Left cardiac atrium (tissue), 4 donors: Measurements from ENCODE around the gene PATE1. TPM values are rescaled to one million over a fixed set of nuclear protein-coding genes. Genes with fewer than 3 reads are reported as not detected.

Experiments
- ATAC-seq, 2 donors: fragments of 200-7000 bp; cut with Tn5 transposase; one replicate each; pipeline ENCODE4 v1.9.1; 2020; ENCODE audit warnings: mild to moderate bottlenecking in 2 of 2, moderate library complexity in 2 of 2
- DNase-seq: peaks from one replicate; pipeline ENCODE4 v3.0.0-alpha.2; 2020
- intact Hi-C, 2 donors: fragments of 100-400 bp; cut with DNase I; formaldehyde crosslinking; loops; one replicate each; pipeline versions ENCODE4 v1.14.1 to v1.15.1; 2022 to 2023
- total RNA-seq, 2 donors: library from RNA; stranded (reverse); fragmentation: NEBNext Ultra II Directional; extraction: Animal tissue kit (Norgen Biotek cat#: 25700); gene quantifications; one replicate each; pipeline ENCODE4 v1.2.1, GENCODE V29; 2021
- donor health status: DM: no; HTN: yes; CAD: no.
- donor health status: DM: no; HTN: yes; CAD: no; lungs with severe emphysema.
- donor health status: DM: yes; HTN: yes; CAD: no.
- donor health status: Dilated cardiomyopathy.

Gene PATE1
- total RNA-seq, 2 donors from 2014 or later = not detected

DNA sequence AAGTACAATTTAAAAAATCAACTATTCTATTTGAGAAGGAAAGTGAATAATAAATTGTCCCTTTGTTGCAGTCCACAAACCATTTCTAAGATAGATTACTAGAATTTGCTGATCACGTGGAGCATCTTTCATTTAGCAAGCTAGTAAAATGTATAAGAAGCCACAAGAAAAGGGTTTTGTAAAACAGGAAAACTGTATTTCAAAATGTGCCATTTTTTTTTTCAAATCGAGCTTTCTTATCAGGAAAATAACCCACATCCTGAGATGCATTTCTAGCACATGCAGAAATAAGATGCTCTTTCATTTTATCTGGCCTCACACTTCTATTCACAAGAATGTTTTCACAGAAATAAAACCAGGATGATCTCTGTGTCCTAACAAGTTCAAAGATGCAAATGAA, 38.6 kb downstream of the PATE1 start:
- ATAC-seq = no peak
- intact Hi-C loops = no loop called here

DNA sequence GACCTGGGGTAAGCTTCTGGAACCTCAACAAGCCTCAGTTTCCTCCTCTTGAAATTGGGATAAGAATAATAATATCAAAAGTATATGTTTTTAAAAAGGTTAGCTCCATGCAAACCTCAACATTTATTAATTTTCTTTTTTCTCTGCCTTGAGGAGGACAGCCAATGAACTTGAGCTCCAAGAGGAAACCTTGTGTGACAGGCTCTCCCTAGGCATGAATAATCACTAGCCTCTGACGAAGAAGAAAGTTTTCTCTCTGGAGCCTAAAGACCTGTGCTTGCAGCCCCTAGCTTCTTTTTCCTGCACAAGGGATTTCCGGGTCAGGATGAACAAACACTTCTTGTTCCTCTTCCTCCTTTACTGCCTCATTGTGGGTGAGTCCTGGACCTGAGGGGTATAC, 41.7 kb downstream of the PATE1 start, which contains the start of gene PATE3:
Gene PATE3, plus strand, starts transcription at position 301 of the 400 bp plus-strand sequence. Its CDS starts 25 bp downstream, at position 326.
- intact Hi-C loops = no loop called here
- DNase-seq (no peak), ATAC-seq (no peak)

More for the DNA sequence above, 38.6 kb downstream of the PATE1 start:
- DNase-seq = no peak

- ATAC-seq = no peak
- intact Hi-C loops = no loop called here
Measured at GRCh38 chr11:125790825-125791224, 44.7 kb downstream of the PATE1 start.

DNA sequence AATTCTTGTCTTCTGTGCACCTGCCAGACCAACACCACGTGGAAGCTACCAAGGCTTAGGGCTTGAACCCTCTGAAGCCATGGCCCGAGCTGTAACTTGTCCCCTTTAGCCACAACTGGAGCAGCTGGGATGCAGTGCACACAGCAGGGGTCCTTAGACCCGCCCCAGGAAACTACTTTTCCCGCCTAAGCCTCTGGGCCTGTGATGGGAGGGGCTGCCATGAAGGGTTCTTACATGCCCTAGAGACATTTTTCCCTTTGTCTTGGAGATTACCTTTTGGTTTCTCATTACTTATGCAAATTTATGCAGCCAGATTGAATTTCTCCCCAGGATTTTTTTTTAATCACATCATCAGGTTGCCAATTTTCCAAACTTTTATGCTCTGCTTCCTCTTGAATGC, 51.6 kb downstream of the PATE1 start:
- no peak for ATAC-seq

More at GRCh38 chr11:125790825-125791224, 44.7 kb downstream of the PATE1 start:
- DNase-seq = no peak

More for the DNA sequence above, 51.6 kb downstream of the PATE1 start:
- no peak for DNase-seq
- intact Hi-C loops = no loop called here

Other genes starting within 250 kb of the PATE1 start
- 10 to 100 TPM; 63.7 to 73.2 TPM for gene EI24, start 176.8 kb upstream of the PATE1 start, total RNA-seq
- 10 to 100 TPM; 84.1 to 90.3 TPM for gene STT3A, start 153.4 kb upstream of the PATE1 start, total RNA-seq
- 1 to 10 TPM; 1.8 to 3.2 TPM for gene CHEK1, start 121.1 kb upstream of the PATE1 start, total RNA-seq
- not detected for gene ACRV1, start 65.4 kb upstream of the PATE1 start, total RNA-seq
- not detected for gene PATE2, start 32.5 kb downstream of the PATE1 start, total RNA-seq
- not detected for gene PATE3, start 41.8 kb downstream of the PATE1 start, total RNA-seq
- gene PATE4, start 87.0 kb downstream of the PATE1 start, total RNA-seq = not detected
- gene HYLS1, start 141.4 kb downstream of the PATE1 start, total RNA-seq = 1 to 10 TPM; 3.3 to 5.3 TPM
- 1 to 10 TPM; 6.9 to 8.2 TPM for gene PUS3, start 156.9 kb downstream of the PATE1 start, total RNA-seq
- gene DDX25, start 158.2 kb downstream of the PATE1 start, total RNA-seq = under 1 TPM in 1 of 2 donors, not detected in 1; 0.21 TPM
- under 1 TPM; 0.05 to 0.56 TPM for gene VSIG10L2, start 199.8 kb downstream of the PATE1 start, total RNA-seq